HFFc6 (cell line): ENCODE results near the gene C10orf105. TPM values are rescaled to one million over a fixed set of nuclear protein-coding genes. Genes with fewer than 3 reads are reported as not detected.
A peak's percentile ranks its signal among the peaks of the same experiment; 100 is the strongest.

Source experiments
- DNase-seq: peaks from one replicate; pipeline ENCODE4 v3.0.0-alpha.2; 2018
- H3K27ac Mint-ChIP-seq: 2 replicates; pipeline ENCODE4 v1.8.0; 2020; ENCODE audit warnings: mild to moderate bottlenecking, mixed read lengths
- H3K27me3 Mint-ChIP-seq: 2 replicates; pipeline ENCODE4 v1.8.0; 2021; ENCODE audit warnings: mild to moderate bottlenecking, moderate library complexity, mixed read lengths; ENCODE audit not compliant: insufficient read depth
- H3K36me3 Mint-ChIP-seq: 2 replicates; pipeline ENCODE4 v1.8.0; 2021; ENCODE audit warnings: low read depth, mixed read lengths
- H3K4me1 Mint-ChIP-seq: 2 replicates; pipeline ENCODE4 v1.8.0; 2020; ENCODE audit warnings: low read depth, mixed read lengths
- H3K4me3 Mint-ChIP-seq: 2 replicates; pipeline ENCODE4 v1.8.0; 2020; ENCODE audit warnings: mild to moderate bottlenecking, moderate library complexity, mixed read lengths
- H3K9me3 Mint-ChIP-seq: 2 replicates; pipeline ENCODE4 v1.8.0; 2020; ENCODE audit warnings: mild to moderate bottlenecking, mixed read lengths
- CTCF ChIP-seq: fragments of 200-600 bp; sonication (generic); IDR thresholded peaks from 2 replicates; pipeline ENCODE4 v1.5.0; 2021; ENCODE audit warnings: antibody characterized with exemption, mild to moderate bottlenecking
- total RNA-seq, 6 experiments: library from RNA; stranded (reverse); fragmentation: NEBNext Ultra II Directional; extraction: Animal tissue kit (Norgen Biotek cat#: 25700); gene quantifications; 2 replicates in 1 of 6; 3 replicates in 5 of 6; pipeline ENCODE4 v1.2.3, GENCODE V29; 2021

The C10orf105 gene
- total RNA-seq, 6 experiments from 2014 or later: not detected

- Mint-ChIP-seq H3K27ac (no peak overlapping the region), H3K4me1 (peaks cover 6% of the 10 kb centered on the region; the same call in 1 of the 2 replicates), H3K9me3 (no peaks in the 10 kb centered on the region), H3K4me3 (no peak overlapping the region), H3K36me3 (no peaks in the 10 kb centered on the region), H3K27me3 (peaks cover 6% of the 10 kb centered on the region)
- DNase-seq: no peak
- no peak for TF ChIP-seq CTCF
Observed at GRCh38 chr10:71749396-71749795, 29.8 kb upstream of the C10orf105 start.

GRCh38 chr10:71748671-71749191 lies 29.2 kb upstream of the C10orf105 start:
- Mint-ChIP-seq H3K27me3 (peaks cover 7% of the 10 kb centered on the region), H3K9me3 (no peaks in the 10 kb centered on the region), H3K4me1 (peaks cover 6% of the 10 kb centered on the region; the same call in 1 of the 2 replicates), H3K27ac (no peak overlapping the region), H3K4me3 (no peak overlapping the region), H3K36me3 (no peaks in the 10 kb centered on the region)
- TF ChIP-seq CTCF: 0 out of 2 replicates have a peak, but pooled peaks have one; percentile 35
- no peak for DNase-seq

- Mint-ChIP-seq H3K36me3 (no peaks in the 10 kb centered on the region), H3K4me3 (no peak overlapping the region), H3K27ac (no peak overlapping the region), H3K4me1 (peaks cover 6% of the 10 kb centered on the region; the same call in 1 of the 2 replicates), H3K27me3 (peaks cover 7% of the 10 kb centered on the region), H3K9me3 (no peaks in the 10 kb centered on the region)
- no peak for DNase-seq
- TF ChIP-seq CTCF: no peak
Observed at GRCh38 chr10:71747551-71748523, 28.3 kb upstream of the C10orf105 start.

- H3K4me1 Mint-ChIP-seq: peaks cover 6% of the 10 kb centered on the region; the same call in 1 of the 2 replicates
- no peaks in the 10 kb centered on the region for H3K36me3 Mint-ChIP-seq
- no peak overlapping the region for H3K4me3 Mint-ChIP-seq
- no peak for DNase-seq
- peaks cover 7% of the 10 kb centered on the region for H3K27me3 Mint-ChIP-seq
- TF ChIP-seq CTCF: no peak
- H3K27ac Mint-ChIP-seq: no peak overlapping the region
- no peaks in the 10 kb centered on the region for H3K9me3 Mint-ChIP-seq
Observed at GRCh38 chr10:71747039-71747531, 27.5 kb upstream of the C10orf105 start.

- Mint-ChIP-seq H3K9me3 (no peaks in the 10 kb centered on the region), H3K27me3 (peaks cover 7% of the 10 kb centered on the region), H3K27ac (no peak overlapping the region), H3K4me3 (no peak overlapping the region), H3K36me3 (no peaks in the 10 kb centered on the region), H3K4me1 (peaks cover 6% of the 10 kb centered on the region; the same call in 1 of the 2 replicates)
- TF ChIP-seq CTCF: no peak
- DNase-seq: no peak
Observed at GRCh38 chr10:71746344-71747037, 26.9 kb upstream of the C10orf105 start.
